ENCODE data around the gene SHOX.

The SHOX gene

GRCh38 chrX:633043-633984 is 2.7 kb downstream of the SHOX start:
- Histone ChIP-seq H3K27ac (no peak overlapping the region), H3K9ac (ENCODE audit: insufficient read length) (no peak overlapping the region), H3K36me3 (ENCODE audit: insufficient read depth, low read length) (no peaks in the 10 kb centered on the region), H3K9me3 (ENCODE audit: low read depth, low read length) (no peaks in the 10 kb centered on the region), H3K4me3 (no peak overlapping the region)
- TF ChIP-seq FOXP2 (optimal IDR thresholded peaks at IDR 0.05; ENCODE audit: control extremely low read depth, extremely low read length, insufficient read depth) (no peak), POLR2AphosphoS5 (IDR thresholded peaks at IDR 0.05; ENCODE audit: borderline replicate concordance, low read depth, low read length) (no peak), EZH2 (IDR thresholded peaks at IDR 0.05) (no peak)
- DNase-seq (ENCODE audit: low read depth, low spot score) = no peak

GRCh38 chrX:633985-634958 is 3.7 kb downstream of the SHOX start:
- Histone ChIP-seq H3K9me3 (ENCODE audit: low read depth, low read length) (no peaks in the 10 kb centered on the region), H3K27ac (no peak overlapping the region), H3K4me3 (no peak overlapping the region), H3K9ac (ENCODE audit: insufficient read length) (no peak overlapping the region), H3K36me3 (ENCODE audit: insufficient read depth, low read length) (no peaks in the 10 kb centered on the region)
- no peak for TF ChIP-seq EZH2 (IDR thresholded peaks at IDR 0.05)
- TF ChIP-seq FOXP2 (optimal IDR thresholded peaks at IDR 0.05; ENCODE audit: control extremely low read depth, extremely low read length, insufficient read depth) = no peak
- TF ChIP-seq POLR2AphosphoS5 (IDR thresholded peaks at IDR 0.05; ENCODE audit: borderline replicate concordance, low read depth, low read length) = no peak
- no peak for DNase-seq (ENCODE audit: low read depth, low spot score)

GRCh38 chrX:635428-636090 is 5.0 kb downstream of the SHOX start:
- Histone ChIP-seq H3K4me3 (no peak overlapping the region), H3K9me3 (ENCODE audit: low read depth, low read length) (no peaks in the 10 kb centered on the region)
- TF ChIP-seq EZH2 (IDR thresholded peaks at IDR 0.05) (no peak), FOXP2 (optimal IDR thresholded peaks at IDR 0.05; ENCODE audit: control extremely low read depth, extremely low read length, insufficient read depth) (no peak), POLR2AphosphoS5 (IDR thresholded peaks at IDR 0.05; ENCODE audit: borderline replicate concordance, low read depth, low read length) (no peak)

GRCh38 chrX:636981-637659 is 6.5 kb downstream of the SHOX start:
- H3K27ac ChIP-seq = no peak overlapping the region
- no peak for DNase-seq (ENCODE audit: low read depth, low spot score)
- no peak overlapping the region for H3K4me3 ChIP-seq
- H3K9me3 ChIP-seq (ENCODE audit: low read depth, low read length) = no peaks in the 10 kb centered on the region
- H3K9ac ChIP-seq (ENCODE audit: insufficient read length) = no peak overlapping the region
- H3K36me3 ChIP-seq (ENCODE audit: insufficient read depth, low read length) = no peaks in the 10 kb centered on the region
- TF ChIP-seq FOXP2 (optimal IDR thresholded peaks at IDR 0.05; ENCODE audit: control extremely low read depth, extremely low read length, insufficient read depth) (no peak), POLR2AphosphoS5 (IDR thresholded peaks at IDR 0.05; ENCODE audit: borderline replicate concordance, low read depth, low read length) (no peak)

More at GRCh38 chrX:635428-636090, 5.0 kb downstream of the SHOX start:
- no peak for DNase-seq (ENCODE audit: low read depth, low spot score)
- Histone ChIP-seq H3K36me3 (ENCODE audit: insufficient read depth, low read length) (no peaks in the 10 kb centered on the region), H3K27ac (no peak overlapping the region), H3K9ac (ENCODE audit: insufficient read length) (no peak overlapping the region)

GRCh38 chrX:637660-638481 is 7.3 kb downstream of the SHOX start:
- H3K27ac ChIP-seq = no peak overlapping the region
- no peaks in the 10 kb centered on the region for H3K9me3 ChIP-seq (ENCODE audit: low read depth, low read length)
- no peak for DNase-seq (ENCODE audit: low read depth, low spot score)
- no peak for TF ChIP-seq FOXP2 (optimal IDR thresholded peaks at IDR 0.05; ENCODE audit: control extremely low read depth, extremely low read length, insufficient read depth)
- peak; percentile 83 for TF ChIP-seq EZH2 (IDR thresholded peaks at IDR 0.05)
- H3K36me3 ChIP-seq (ENCODE audit: insufficient read depth, low read length) = no peaks in the 10 kb centered on the region
- no peak overlapping the region for H3K4me3 ChIP-seq
- no peak overlapping the region for H3K9ac ChIP-seq (ENCODE audit: insufficient read length)

GRCh38 chrX:638482-639131 is 8.0 kb downstream of the SHOX start:
- TF ChIP-seq POLR2AphosphoS5 (IDR thresholded peaks at IDR 0.05; ENCODE audit: borderline replicate concordance, low read depth, low read length) = no peak
- no peak for TF ChIP-seq FOXP2 (optimal IDR thresholded peaks at IDR 0.05; ENCODE audit: control extremely low read depth, extremely low read length, insufficient read depth)
- DNase-seq (ENCODE audit: low read depth, low spot score) = no peak
- Histone ChIP-seq H3K9ac (ENCODE audit: insufficient read length) (no peak overlapping the region), H3K9me3 (ENCODE audit: low read depth, low read length) (no peaks in the 10 kb centered on the region), H3K27ac (no peak overlapping the region), H3K36me3 (ENCODE audit: insufficient read depth, low read length) (no peaks in the 10 kb centered on the region), H3K4me3 (no peak overlapping the region)

Data from SK-N-MC (cell line).